ENCODE measurements around the gene ATXN2L.
A peak's percentile ranks its signal among the peaks of the same experiment; 100 is the strongest.

ATXN2L gene

GRCh38 chr16:28876019-28876659 is 53.3 kb downstream of the ATXN2L start:
- POLR2A ChIA-PET (ENCODE audit: low non-redundant PET): interaction anchor here (1.4 kb wide), 1 partner anchor 13 kb away, joined by 3 read pairs; the partner anchor contains the start of gene SH2B1
- TF ChIP-seq, protein P1, sequence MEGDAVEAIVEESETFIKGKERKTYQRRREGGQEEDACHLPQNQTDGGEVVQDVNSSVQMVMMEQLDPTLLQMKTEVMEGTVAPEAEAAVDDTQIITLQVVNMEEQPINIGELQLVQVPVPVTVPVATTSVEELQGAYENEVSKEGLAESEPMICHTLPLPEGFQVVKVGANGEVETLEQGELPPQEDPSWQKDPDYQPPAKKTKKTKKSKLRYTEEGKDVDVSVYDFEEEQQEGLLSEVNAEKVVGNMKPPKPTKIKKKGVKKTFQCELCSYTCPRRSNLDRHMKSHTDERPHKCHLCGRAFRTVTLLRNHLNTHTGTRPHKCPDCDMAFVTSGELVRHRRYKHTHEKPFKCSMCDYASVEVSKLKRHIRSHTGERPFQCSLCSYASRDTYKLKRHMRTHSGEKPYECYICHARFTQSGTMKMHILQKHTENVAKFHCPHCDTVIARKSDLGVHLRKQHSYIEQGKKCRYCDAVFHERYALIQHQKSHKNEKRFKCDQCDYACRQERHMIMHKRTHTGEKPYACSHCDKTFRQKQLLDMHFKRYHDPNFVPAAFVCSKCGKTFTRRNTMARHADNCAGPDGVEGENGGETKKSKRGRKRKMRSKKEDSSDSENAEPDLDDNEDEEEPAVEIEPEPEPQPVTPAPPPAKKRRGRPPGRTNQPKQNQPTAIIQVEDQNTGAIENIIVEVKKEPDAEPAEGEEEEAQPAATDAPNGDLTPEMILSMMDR (conservative IDR thresholded peaks at IDR 0.05; ENCODE audit: low read depth): no peak
- CTCF ChIA-PET: interaction anchor here (0.6 to 1.5 kb wide), 2 partner anchors 69 to 131 kb away, joined by 3 to 10 read pairs; no protein-coding TSS in a partner anchor
- peak overlapping the region; percentile 64 for H3K27ac ChIP-seq
- no peak for DNase-seq (ENCODE audit: low spot score)

DNA sequence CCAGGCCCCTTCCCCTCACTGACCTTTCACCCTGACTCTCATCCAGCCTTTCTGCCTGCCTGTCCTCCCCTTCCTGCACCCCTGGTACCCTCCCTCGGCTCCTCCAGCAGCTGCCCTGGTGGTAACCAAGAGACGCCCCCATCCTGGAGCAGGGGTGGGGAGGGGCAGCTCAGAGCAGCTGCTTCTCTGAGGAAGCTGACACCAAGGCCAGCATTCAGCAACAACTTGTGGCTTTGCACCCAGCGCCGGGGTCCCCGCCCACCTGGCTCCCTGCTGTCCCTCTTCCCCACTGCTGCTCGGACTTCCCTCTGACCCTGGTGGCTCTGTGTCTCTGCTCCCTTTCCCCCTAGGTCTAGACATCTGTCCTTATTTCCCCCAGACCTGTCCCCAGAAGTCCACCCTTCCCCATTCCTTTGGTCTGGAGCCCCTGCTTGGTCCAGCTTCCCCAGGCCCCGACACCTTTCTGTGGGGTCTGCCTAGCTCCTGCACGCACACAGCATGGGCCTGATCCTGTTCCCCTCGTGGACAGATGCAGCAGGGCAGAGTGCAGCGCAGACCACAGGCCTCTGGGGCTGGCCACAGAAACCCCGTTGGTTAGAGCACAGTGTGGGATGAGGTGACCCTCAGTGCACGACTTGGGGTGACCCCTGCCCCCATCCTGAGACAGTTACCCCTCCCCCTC is 54.3 kb downstream of the ATXN2L start:
- peak overlapping the region; percentile 64 for H3K27ac ChIP-seq
- TF ChIP-seq, protein P1 (conservative IDR thresholded peaks at IDR 0.05; ENCODE audit: low read depth): no peak
- DNase-seq (ENCODE audit: low spot score): no peak
- CTCF ChIA-PET: interaction anchor here (0.7 kb wide), 1 partner anchor 32 kb away, joined by 4 read pairs; no protein-coding TSS in a partner anchor
- POLR2A ChIA-PET (ENCODE audit: low non-redundant PET): no interaction called here

- TF ChIP-seq, protein P1 (conservative IDR thresholded peaks at IDR 0.05; ENCODE audit: low read depth): no peak
- POLR2A ChIA-PET (ENCODE audit: low non-redundant PET): no interaction called here
- CTCF ChIA-PET: interaction anchor here (0.7 kb wide), 1 partner anchor 33 kb away, joined by 4 read pairs; no protein-coding TSS in a partner anchor
- H3K27ac ChIP-seq: no peak overlapping the region
- no peak for DNase-seq (ENCODE audit: low spot score)
Observed at GRCh38 chr16:28877655-28878000, 54.8 kb downstream of the ATXN2L start.

DNA sequence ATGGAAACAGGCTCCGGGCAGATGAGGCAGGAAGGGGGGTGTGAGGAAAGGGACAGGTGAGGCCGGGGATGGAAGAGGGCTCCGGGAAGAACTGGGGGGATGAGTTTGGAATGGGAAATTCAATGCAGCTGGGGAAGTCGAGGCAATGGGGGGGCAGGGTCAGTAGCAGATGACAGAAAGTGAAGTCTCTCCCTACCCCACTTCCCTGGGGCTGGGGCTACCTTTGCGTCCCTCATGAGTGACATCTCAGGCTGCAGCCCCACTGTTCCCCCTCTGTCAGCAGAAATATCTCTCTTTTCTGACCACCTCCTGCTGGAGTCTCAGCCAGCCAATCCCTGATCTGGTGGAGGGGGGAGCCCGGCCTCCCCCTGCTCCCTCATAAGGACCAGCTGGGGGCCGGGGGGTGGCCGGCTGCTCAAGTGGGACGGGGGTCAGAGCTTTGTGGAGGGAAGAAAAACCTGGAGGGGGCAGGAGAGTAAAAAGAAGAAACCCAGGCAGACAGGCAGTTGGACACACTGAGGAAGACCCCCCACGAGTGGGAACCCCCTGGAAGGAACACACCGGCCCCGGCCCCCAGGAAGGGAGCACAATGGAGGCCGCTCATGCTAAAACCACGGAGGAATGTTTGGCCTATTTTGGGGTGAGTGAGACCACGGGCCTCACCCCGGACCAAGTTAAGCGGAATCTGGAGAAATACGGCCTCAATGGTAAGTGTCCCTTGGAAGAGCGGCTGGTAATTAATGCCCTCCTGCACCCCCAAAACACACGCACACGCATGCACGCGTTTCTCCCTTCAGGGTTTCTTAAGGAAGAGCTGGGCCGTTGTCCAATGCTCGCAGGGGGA is 55.5 kb downstream of the ATXN2L start, which contains the start of gene ATP2A1:
Gene ATP2A1 (plus strand): TSS at position 406 of the 844 bp plus-strand sequence. CDS start 184 bp downstream, at position 590.
- ChIA-PET CTCF (interaction anchor here (0.6 to 1.0 kb wide), 3 partner anchors 29 to 1750 kb away, joined by 3 read pairs; no protein-coding TSS in a partner anchor), POLR2A (ENCODE audit: low non-redundant PET) (no interaction called here)

GRCh38 chr16:28879261-28879840 is 56.6 kb downstream of the ATXN2L start:
- ChIA-PET CTCF (interaction anchor here (0.6 to 1.7 kb wide), 2 partner anchors 30 to 65 kb away, joined by 3 to 6 read pairs; no protein-coding TSS in a partner anchor), POLR2A (ENCODE audit: low non-redundant PET) (no interaction called here)
- DNase-seq (ENCODE audit: low spot score): no peak
- TF ChIP-seq, protein P1 (conservative IDR thresholded peaks at IDR 0.05; ENCODE audit: low read depth): no peak
- peak overlapping the region; percentile 86 for H3K27ac ChIP-seq

More for the DNA sequence above, 55.5 kb downstream of the ATXN2L start, which contains the start of gene ATP2A1:
- TF ChIP-seq, protein P1 (conservative IDR thresholded peaks at IDR 0.05; ENCODE audit: low read depth): no peak
- DNase-seq (ENCODE audit: low spot score): no peak
- peak within 1 kb of the TSS; percentile 86 for H3K27ac ChIP-seq

All from RWPE1 (cell line).